ENCODE results near the gene SULT4A1. TPM values are rescaled to one million over a fixed set of nuclear protein-coding genes. Genes with fewer than 3 reads are reported as not detected.

SULT4A1 gene
- total RNA-seq, 2 donors from 2014 or later = not detected

DNA sequence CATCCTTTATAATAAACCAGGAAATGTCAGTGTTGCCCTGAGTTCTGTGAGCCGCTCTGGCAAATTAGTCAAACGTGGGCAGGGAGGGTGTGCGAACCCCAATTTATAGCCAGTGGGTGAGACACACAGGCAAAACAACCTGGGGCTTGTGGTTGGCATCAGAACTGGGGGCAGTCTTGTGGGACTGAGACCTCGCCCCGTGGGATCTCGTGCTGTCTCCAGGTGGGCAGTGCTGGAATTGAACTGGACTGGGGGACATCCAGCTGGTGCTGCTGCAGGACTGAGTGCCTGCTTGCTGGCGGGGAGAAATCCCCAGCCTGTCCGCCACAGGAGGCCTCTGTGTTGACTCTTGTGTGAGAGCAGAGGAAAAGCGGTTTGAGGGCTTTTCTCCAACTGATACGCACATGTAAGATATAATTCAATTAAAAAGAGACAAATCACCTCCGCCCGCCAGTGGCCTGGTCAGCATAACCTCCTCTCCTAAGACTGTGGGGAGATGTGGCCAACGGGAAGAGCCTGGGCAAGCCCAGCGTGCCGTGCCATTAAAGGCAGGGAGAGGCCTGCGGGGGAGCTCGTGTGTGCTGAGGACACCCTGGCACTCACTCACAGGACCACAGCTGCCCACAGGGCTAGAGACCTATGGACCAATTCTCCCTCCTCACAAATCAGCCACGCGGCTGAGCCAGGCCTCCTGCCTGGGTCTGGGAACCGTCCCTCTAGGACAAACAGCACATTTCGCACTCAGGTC is 18.4 kb downstream of the SULT4A1 start:
- Histone ChIP-seq H3K27ac (no peak overlapping the region), H3K4me3 (no peak overlapping the region), H3K4me1 (ENCODE audit: control insufficient read depth in 1 of 2, low read depth in 2 of 2) (no peaks in the 10 kb centered on the region), H3K9me3 (no peaks in the 10 kb centered on the region), H3K27me3 (replicated peaks; ENCODE audit: insufficient read depth) (no peaks in the 10 kb centered on the region), H3K36me3 (no peaks in the 10 kb centered on the region)
- TF ChIP-seq, protein P1, sequence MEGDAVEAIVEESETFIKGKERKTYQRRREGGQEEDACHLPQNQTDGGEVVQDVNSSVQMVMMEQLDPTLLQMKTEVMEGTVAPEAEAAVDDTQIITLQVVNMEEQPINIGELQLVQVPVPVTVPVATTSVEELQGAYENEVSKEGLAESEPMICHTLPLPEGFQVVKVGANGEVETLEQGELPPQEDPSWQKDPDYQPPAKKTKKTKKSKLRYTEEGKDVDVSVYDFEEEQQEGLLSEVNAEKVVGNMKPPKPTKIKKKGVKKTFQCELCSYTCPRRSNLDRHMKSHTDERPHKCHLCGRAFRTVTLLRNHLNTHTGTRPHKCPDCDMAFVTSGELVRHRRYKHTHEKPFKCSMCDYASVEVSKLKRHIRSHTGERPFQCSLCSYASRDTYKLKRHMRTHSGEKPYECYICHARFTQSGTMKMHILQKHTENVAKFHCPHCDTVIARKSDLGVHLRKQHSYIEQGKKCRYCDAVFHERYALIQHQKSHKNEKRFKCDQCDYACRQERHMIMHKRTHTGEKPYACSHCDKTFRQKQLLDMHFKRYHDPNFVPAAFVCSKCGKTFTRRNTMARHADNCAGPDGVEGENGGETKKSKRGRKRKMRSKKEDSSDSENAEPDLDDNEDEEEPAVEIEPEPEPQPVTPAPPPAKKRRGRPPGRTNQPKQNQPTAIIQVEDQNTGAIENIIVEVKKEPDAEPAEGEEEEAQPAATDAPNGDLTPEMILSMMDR (IDR thresholded peaks at IDR 0.05) = no peak
- no peak for DNase-seq (ENCODE audit: low spot score)
- no peak for ATAC-seq (ENCODE audit: insufficient number of reproducible peaks, low FRiP score, low read depth)

DNA sequence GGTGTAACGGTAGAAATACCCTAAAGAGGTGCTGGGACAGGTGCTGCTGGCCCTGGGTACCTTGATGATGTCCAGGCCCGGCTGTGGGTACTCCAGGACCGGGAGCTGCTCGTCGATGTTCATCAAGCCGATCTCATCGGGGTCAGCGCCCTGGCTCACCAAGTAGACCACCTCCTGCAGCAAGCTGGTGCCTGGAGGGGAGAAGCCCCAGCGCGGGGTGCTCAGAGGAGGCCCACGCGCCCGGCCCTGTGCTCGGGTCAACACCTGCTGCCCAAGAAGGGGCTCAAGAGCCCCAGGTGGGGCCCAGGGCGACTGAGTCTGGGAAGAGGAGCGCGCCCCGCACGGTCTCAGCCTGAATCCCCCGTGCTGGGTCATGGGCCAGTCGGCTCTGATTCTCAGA is 20.6 kb downstream of the SULT4A1 start:
- Histone ChIP-seq H3K9me3 (no peaks in the 10 kb centered on the region), H3K27ac (no peak overlapping the region), H3K4me3 (no peak overlapping the region), H3K27me3 (replicated peaks; ENCODE audit: insufficient read depth) (no peaks in the 10 kb centered on the region), H3K36me3 (no peaks in the 10 kb centered on the region), H3K4me1 (ENCODE audit: control insufficient read depth in 1 of 2, low read depth in 2 of 2) (no peaks in the 10 kb centered on the region)
- ATAC-seq (ENCODE audit: insufficient number of reproducible peaks, low FRiP score, low read depth) (no peak), DNase-seq (ENCODE audit: low spot score) (no peak)
- TF ChIP-seq, protein P1 (IDR thresholded peaks at IDR 0.05) = no peak

DNA sequence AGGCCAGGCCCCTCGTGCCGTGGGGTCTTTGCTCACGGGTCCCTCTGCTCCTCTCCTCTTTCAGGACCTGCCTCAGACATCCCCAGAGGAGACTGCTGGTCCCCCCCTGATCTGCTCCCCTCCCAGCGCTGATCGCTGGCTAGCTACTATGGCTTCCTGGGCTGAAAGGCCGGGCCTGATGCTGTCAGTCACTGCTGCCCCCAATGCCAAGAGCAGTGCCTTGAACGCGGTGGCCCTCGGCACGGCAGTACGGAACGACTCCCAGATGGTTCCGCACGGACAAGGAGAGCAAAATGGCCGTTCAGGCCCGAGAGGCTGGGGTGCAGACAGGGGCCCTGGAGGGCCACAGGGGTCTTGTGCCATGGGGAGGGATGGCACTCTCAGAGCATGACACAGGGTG is 21.5 kb downstream of the SULT4A1 start:
- no peak overlapping the region for H3K4me3 ChIP-seq
- no peaks in the 10 kb centered on the region for H3K27me3 ChIP-seq (replicated peaks; ENCODE audit: insufficient read depth)
- TF ChIP-seq, protein P1 (IDR thresholded peaks at IDR 0.05) = no peak
- H3K27ac ChIP-seq = no peak overlapping the region
- no peaks in the 10 kb centered on the region for H3K4me1 ChIP-seq (ENCODE audit: control insufficient read depth in 1 of 2, low read depth in 2 of 2)
- ATAC-seq (ENCODE audit: insufficient number of reproducible peaks, low FRiP score, low read depth) (no peak), DNase-seq (ENCODE audit: low spot score) (no peak)
- H3K9me3 ChIP-seq = no peaks in the 10 kb centered on the region
- H3K36me3 ChIP-seq = no peaks in the 10 kb centered on the region

DNA sequence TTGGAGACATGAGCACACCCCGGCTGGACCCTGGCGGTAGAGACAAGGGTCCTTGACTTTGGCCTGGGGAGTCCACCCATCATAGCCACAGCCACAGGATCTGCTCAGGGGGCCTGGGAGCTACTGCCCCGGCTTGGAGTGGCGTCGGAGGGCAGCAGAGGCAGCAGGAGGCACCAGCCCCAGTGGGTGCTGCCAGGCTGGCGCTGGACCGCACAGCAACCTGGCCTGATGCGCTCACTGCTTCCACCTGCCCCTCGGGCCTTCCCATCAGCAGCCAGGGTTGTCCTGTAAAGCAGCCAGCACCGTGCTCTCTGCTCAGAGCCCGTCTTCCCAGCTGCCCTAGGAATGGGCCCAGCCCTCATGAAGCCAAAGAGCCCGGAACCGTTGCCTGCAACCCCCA is 21.9 kb downstream of the SULT4A1 start:
- ATAC-seq (ENCODE audit: insufficient number of reproducible peaks, low FRiP score, low read depth) = no peak
- no peak for DNase-seq (ENCODE audit: low spot score)
- Histone ChIP-seq H3K9me3 (no peaks in the 10 kb centered on the region), H3K36me3 (no peaks in the 10 kb centered on the region), H3K4me3 (no peak overlapping the region), H3K4me1 (ENCODE audit: control insufficient read depth in 1 of 2, low read depth in 2 of 2) (no peaks in the 10 kb centered on the region), H3K27me3 (replicated peaks; ENCODE audit: insufficient read depth) (no peaks in the 10 kb centered on the region), H3K27ac (no peak overlapping the region)
- TF ChIP-seq, protein P1 (IDR thresholded peaks at IDR 0.05) = no peak

DNA sequence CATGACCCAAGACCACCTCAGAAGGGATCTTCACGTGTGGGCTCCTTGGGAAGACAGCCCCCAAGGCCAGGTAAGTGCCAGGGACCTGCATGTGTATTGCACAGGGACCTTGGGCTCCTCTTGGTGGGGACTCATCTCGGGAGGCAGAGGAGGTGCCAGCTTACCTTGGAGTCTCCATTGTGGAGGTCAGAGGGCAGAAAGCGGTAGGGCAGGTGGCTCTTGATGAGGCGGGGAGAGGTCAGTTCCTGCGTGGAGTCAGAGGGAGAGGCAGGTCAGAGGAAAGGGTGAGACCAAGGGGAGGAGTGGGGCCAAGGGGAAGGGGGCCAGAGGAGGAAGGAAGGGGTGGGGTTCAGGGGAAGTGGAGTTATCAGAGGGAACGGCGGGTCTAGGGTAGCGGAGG is 22.5 kb downstream of the SULT4A1 start:
- Histone ChIP-seq H3K27me3 (replicated peaks; ENCODE audit: insufficient read depth) (no peaks in the 10 kb centered on the region), H3K36me3 (no peaks in the 10 kb centered on the region), H3K4me3 (no peak overlapping the region), H3K9me3 (no peaks in the 10 kb centered on the region), H3K27ac (no peak overlapping the region), H3K4me1 (ENCODE audit: control insufficient read depth in 1 of 2, low read depth in 2 of 2) (no peaks in the 10 kb centered on the region)
- TF ChIP-seq, protein P1 (IDR thresholded peaks at IDR 0.05) = no peak
- DNase-seq (ENCODE audit: low spot score) = no peak
- no peak for ATAC-seq (ENCODE audit: insufficient number of reproducible peaks, low FRiP score, low read depth)
